ENCODE measurements around the gene FRMD4B. TPM values are rescaled to one million over a fixed set of nuclear protein-coding genes. Genes with fewer than 3 reads are reported as not detected.

FRMD4B gene
- total and polyA plus RNA-seq, 10 of the 15 experiments (the other 5 are each of a cell fraction or from before 2014, with no cell fraction given) = 3.9 to 11.4 (median 8.0) TPM

DNA sequence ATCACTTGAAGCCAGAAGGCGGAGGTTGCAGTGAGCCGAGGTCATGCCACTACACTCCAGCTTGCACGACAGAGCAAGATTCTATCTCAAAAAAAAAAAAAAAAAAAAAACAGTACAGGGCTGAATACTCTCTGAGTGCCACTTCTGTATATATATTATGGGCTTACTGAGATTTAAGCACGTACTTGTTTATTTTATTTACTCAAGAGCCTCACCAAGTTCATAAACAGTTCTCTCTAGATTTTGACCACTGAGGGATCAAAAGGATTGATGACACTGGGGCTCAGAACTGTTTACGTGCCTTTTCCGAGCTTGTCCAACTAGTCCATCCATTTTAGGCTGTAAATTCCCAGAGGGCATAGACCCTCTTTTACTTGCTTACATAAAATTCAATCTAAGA lies 81.5 kb downstream of the FRMD4B start (continued):
- TF ChIP-seq, protein P1, sequence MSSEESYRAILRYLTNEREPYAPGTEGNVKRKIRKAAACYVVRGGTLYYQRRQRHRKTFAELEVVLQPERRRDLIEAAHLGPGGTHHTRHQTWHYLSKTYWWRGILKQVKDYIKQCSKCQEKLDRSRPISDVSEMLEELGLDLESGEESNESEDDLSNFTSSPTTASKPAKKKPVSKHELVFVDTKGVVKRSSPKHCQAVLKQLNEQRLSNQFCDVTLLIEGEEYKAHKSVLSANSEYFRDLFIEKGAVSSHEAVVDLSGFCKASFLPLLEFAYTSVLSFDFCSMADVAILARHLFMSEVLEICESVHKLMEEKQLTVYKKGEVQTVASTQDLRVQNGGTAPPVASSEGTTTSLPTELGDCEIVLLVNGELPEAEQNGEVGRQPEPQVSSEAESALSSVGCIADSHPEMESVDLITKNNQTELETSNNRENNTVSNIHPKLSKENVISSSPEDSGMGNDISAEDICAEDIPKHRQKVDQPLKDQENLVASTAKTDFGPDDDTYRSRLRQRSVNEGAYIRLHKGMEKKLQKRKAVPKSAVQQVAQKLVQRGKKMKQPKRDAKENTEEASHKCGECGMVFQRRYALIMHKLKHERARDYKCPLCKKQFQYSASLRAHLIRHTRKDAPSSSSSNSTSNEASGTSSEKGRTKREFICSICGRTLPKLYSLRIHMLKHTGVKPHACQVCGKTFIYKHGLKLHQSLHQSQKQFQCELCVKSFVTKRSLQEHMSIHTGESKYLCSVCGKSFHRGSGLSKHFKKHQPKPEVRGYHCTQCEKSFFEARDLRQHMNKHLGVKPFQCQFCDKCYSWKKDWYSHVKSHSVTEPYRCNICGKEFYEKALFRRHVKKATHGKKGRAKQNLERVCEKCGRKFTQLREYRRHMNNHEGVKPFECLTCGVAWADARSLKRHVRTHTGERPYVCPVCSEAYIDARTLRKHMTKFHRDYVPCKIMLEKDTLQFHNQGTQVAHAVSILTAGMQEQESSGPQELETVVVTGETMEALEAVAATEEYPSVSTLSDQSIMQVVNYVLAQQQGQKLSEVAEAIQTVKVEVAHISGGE (CRISPR knock-in tag; IDR thresholded peaks at IDR 0.05) = no peak

DNA sequence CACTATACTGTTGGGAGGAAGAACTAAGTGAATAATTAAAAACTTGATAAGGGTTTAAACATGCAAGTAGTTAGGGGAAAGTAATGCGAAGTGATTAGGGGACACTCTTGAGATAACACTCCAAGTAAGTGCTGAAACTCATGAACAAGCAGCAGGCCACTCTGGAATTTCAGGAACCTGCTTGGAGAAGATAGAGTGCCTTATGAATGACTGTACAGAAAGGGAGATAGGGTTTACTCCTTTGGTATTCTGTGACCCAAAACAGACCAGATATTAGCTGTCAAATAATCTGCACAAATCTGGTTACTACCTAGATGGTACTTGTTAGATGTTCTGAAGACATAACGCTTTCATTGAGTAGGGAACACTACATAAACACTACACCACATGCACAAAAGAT lies 85.6 kb downstream of the FRMD4B start:
- CTCF ChIA-PET = interaction anchor here (0.8 to 16.1 kb wide), 5 partner anchors 50 to 180 kb away, joined by 3 to 625 read pairs (median 5); no protein-coding TSS in a partner anchor
- 54% methylated on average over 2 of the region's 2 CpGs for WGBS (ENCODE audit: insufficient coverage, insufficient replicate concordance, low lambda C conversion rate, missing lambda C conversion rate)
- TF ChIP-seq CEBPB (IDR thresholded peaks at IDR 0.05; ENCODE audit: borderline replicate concordance in 1 of 2, low read depth in 2 of 2, low read length in 2 of 2) (no peak), RB1 (IDR thresholded peaks at IDR 0.05; ENCODE audit: borderline replicate concordance) (no peak), E4F1 (IDR thresholded peaks at IDR 0.05; ENCODE audit: borderline replicate concordance, partially characterized antibody) (no peak), SUPT20H (IDR thresholded peaks at IDR 0.05; ENCODE audit: borderline replicate concordance, control insufficient read depth, low read depth, low read length) (no peak), SRF (IDR thresholded peaks at IDR 0.05; ENCODE audit: low read depth in 2 of 2, low read length in 2 of 2) (no peak), MEF2B (IDR thresholded peaks at IDR 0.05; ENCODE audit: partially characterized antibody, poor library complexity, severe bottlenecking) (no peak), NFIC (IDR thresholded peaks at IDR 0.05; ENCODE audit: low read depth, low read length) (no peak)
- TF ChIP-seq, protein P2, sequence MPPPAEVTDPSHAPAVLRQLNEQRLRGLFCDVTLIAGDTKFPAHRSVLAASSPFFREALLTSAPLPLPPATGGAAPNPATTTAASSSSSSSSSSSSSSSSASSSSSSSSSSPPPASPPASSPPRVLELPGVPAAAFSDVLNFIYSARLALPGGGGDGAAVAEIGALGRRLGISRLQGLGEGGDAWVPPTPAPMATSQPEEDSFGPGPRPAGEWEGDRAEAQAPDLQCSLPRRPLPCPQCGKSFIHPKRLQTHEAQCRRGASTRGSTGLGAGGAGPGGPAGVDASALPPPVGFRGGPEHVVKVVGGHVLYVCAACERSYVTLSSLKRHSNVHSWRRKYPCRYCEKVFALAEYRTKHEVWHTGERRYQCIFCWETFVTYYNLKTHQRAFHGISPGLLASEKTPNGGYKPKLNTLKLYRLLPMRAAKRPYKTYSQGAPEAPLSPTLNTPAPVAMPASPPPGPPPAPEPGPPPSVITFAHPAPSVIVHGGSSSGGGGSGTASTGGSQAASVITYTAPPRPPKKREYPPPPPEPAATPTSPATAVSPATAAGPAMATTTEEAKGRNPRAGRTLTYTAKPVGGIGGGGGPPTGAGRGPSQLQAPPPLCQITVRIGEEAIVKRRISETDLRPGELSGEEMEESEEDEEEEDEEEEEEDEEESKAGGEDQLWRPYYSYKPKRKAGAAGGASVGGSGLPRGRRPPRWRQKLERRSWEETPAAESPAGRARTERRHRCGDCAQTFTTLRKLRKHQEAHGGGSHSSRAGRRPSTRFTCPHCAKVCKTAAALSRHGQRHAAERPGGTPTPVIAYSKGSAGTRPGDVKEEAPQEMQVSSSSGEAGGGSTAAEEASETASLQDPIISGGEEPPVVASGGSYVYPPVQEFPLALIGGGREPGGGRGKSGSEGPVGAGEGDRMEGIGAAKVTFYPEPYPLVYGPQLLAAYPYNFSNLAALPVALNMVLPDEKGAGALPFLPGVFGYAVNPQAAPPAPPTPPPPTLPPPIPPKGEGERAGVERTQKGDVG (CRISPR knock-in tag; IDR thresholded peaks at IDR 0.05) = no peak

More for the DNA sequence above, 85.6 kb downstream of the FRMD4B start:
- DNase-seq (ENCODE audit: low read depth, low spot score) (no peak), FAIRE-seq (no peak), ATAC-seq (no peak)
- SMC1A ChIA-PET (ENCODE audit: uncharacterized antibody, unreplicated experiment) = interaction anchor here (1.3 to 4.5 kb wide), 3 partner anchors 10 to 139 kb away, joined by 3 to 27 read pairs (median 5); no protein-coding TSS in a partner anchor
- H3K27me3 ChIP-seq (replicated peaks in 1 of 2; ENCODE audit: control insufficient read depth in 2 of 2, insufficient read depth in 2 of 2, low read length in 1 of 2) = no peaks in the 10 kb centered on the region
- POLR2A ChIA-PET = no interaction called here
- H3K9me3 ChIP-seq (replicated peaks; ENCODE audit: control insufficient read depth, insufficient read depth, low read length) = no peaks in the 10 kb centered on the region
- RAD21 ChIA-PET (ENCODE audit: unreplicated experiment) = no interaction called here
- BruUV-seq (replicated peaks) = no TSS peak
- no peak overlapping the region for H3K27ac ChIP-seq (ENCODE audit: control insufficient read depth, insufficient read depth)
- no peaks in the 10 kb centered on the region for H3K4me1 ChIP-seq (ENCODE audit: control insufficient read depth, insufficient read depth, low read length)
- intact Hi-C loops (cut with micrococcal nuclease; ENCODE audit: unreplicated experiment) (loop anchor here (10.0 kb wide), 1 partner anchor 285 kb away; the partner anchor contains the start of gene EOGT), in situ Hi-C loops (cut with MboI) (no loop called here)
- no peak overlapping the region for H3K9ac ChIP-seq (ENCODE audit: control insufficient read depth, insufficient read depth, low read length)
- H3K4me2 ChIP-seq (ENCODE audit: control insufficient read depth, insufficient read depth) = no peak overlapping the region
- H3K79me2 ChIP-seq (ENCODE audit: control insufficient read depth, insufficient read depth, low read length) = no peaks in the 10 kb centered on the region
- H2AFZ ChIP-seq (ENCODE audit: control insufficient read depth, low read depth, low read length) = no peak overlapping the region
- H3K4me3 ChIP-seq = no peak overlapping the region
- no peaks in the 10 kb centered on the region for H3K36me3 ChIP-seq (ENCODE audit: control insufficient read depth in 2 of 2, insufficient read depth in 2 of 2, low read length in 1 of 2)
- no peaks in the 10 kb centered on the region for H4K20me1 ChIP-seq (ENCODE audit: control insufficient read depth, insufficient read depth)
